Fibroblast of lung (primary cell): ENCODE measurements around the gene SEC61G. TPM values are rescaled to one million over a fixed set of nuclear protein-coding genes. Genes with fewer than 3 reads are reported as not detected.

ENCODE experiments used
- DNase-seq, 2 donors: peaks; one replicate each; pipeline versions ENCODE4 v3.0.0 to v3.0.0-alpha.2; 2010; ENCODE audit warnings: low read depth in 2 of 2
- H2AFZ ChIP-seq: 2 replicates; pipeline ENCODE4 v1.5.1; 2012; ENCODE audit warnings: low read length, control low read depth, inconsistent platforms
- H3K27ac ChIP-seq: 2 replicates; pipeline ENCODE4 v1.5.1; 2011; ENCODE audit warnings: low read length, control low read depth; ENCODE audit not compliant: insufficient read depth
- H3K27me3 ChIP-seq: 2 replicates; pipeline ENCODE4 v1.5.1; 2011; ENCODE audit warnings: mild to moderate bottlenecking, low read length; ENCODE audit not compliant: control insufficient read depth, insufficient read depth
- H3K36me3 ChIP-seq: 2 replicates; pipeline ENCODE4 v1.5.1; 2011; ENCODE audit warnings: low read length; ENCODE audit not compliant: control insufficient read depth, insufficient read depth
- H3K4me1 ChIP-seq: 2 replicates; pipeline ENCODE4 v1.5.1; 2011; ENCODE audit warnings: low read length; ENCODE audit not compliant: control insufficient read depth, insufficient read depth; ENCODE audit errors: extremely low read depth
- H3K4me2 ChIP-seq: 2 replicates; pipeline ENCODE4 v1.5.1; 2011; ENCODE audit warnings: low read length, control low read depth; ENCODE audit not compliant: insufficient read depth; ENCODE audit errors: extremely low read depth
- H3K4me3 ChIP-seq, 4 experiments: fragments of 200-600 bp in 1 of 4; sonication (generic) in 1 of 4; replicated peaks in 1 of 4; 2 replicates each; pipeline ENCODE4 v1.5.1; 2011 to 2016; ENCODE audit warnings: low read length in 4 of 4, low read depth in 3 of 4, mild to moderate bottlenecking in 3 of 4, control low read depth in 2 of 4, inconsistent platforms in 1 of 4, mixed read lengths in 1 of 4; ENCODE audit not compliant: insufficient read depth in 1 of 4; ENCODE audit errors: control extremely low read depth in 1 of 4
- H3K79me2 ChIP-seq: 2 replicates; pipeline ENCODE4 v1.5.1; 2012; ENCODE audit warnings: mild to moderate bottlenecking, low read length, inconsistent platforms; ENCODE audit not compliant: control insufficient read depth, insufficient read depth
- H3K9ac ChIP-seq: 2 replicates; pipeline ENCODE4 v1.5.1; 2011; ENCODE audit warnings: mild to moderate bottlenecking, low read length, control low read depth; ENCODE audit not compliant: insufficient read depth
- H3K9me3 ChIP-seq: 2 replicates; pipeline ENCODE4 v1.5.1; 2012; ENCODE audit warnings: low read depth, low read length; ENCODE audit not compliant: control insufficient read depth, insufficient read depth
- H4K20me1 ChIP-seq: 2 replicates; pipeline ENCODE4 v1.5.1; 2011; ENCODE audit warnings: low read length; ENCODE audit not compliant: control insufficient read depth, insufficient read depth; ENCODE audit errors: extremely low read depth
- CTCF ChIP-seq, 2 donors: IDR thresholded peaks in 1 of 2; conservative IDR thresholded peaks in 1 of 2; 1 replicate in 1 of 2; 2 replicates in 1 of 2; pipeline ENCODE4 v1.5.1; 2011 to 2012; ENCODE audit warnings: low read length in 2 of 2, control low read depth in 1 of 2, inconsistent platforms in 1 of 2, low read depth in 1 of 2, mild to moderate bottlenecking in 1 of 2
- EZH2 ChIP-seq: IDR thresholded peaks from 2 replicates; pipeline ENCODE4 v1.5.1; 2012; ENCODE audit warnings: low read length, control low read depth, mild to moderate bottlenecking; ENCODE audit errors: missing control alignments
- polyA plus RNA-seq, 2 donors: library from polyadenylated mRNA; depleted of rRNA in 1 of 2; stranded (reverse) in 1 of 2; unstranded in 1 of 2; fragments of >200 nt; gene quantifications; 2 replicates each; pipeline ENCODE4 v1.2.1, GENCODE V29; 2011 to 2012; ENCODE audit warnings: missing spikeins in 1 of 2
- total RNA-seq: library from RNA; depleted of rRNA; stranded (reverse); fragments of >200 nt; gene quantifications from 2 replicates; pipeline ENCODE4 v1.2.1, GENCODE V29; 2014

Gene SEC61G
- total and polyA plus RNA-seq, 2 donors (not counting 1 experiment from before 2014, with no cell fraction given), result 143 to 623 TPM

DNA sequence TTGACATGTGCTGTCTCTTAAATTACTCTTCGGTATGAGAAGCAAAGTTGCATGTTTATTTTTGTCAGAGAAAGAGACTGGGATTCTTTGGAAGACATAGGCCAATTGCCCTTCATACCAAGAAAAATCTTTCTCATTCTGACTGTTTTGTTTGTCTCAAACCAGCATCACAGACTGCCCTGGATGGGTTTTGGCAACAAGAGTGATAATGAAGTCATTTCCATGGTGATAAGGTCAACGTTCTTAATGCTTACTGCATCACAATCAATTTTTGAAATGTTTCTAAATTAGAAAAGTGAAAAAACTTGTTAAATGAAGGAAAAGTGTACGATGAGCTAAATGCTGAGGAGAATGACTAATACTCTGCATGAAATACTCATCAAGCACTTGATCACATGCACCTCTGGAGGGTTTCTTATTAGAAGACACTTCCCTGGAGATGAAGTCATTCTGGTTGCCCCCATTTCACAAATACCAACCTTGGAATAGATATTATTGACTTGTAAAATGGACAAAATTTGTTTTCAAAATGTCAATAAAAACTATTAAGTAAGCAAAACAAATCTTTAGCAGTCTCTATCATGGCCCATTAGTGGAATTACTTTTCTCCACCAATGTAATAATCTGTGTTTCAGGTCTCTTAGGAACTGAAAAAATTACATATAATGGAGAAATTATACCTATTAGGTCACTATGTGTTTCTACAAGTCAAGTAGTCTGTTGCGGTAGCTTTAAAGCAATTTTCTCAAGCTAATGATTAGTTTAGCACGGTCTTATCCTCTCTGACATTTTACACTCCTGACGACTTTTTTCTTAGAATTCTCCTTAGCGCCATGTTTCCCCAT is 19.9 kb upstream of the SEC61G start:
- H3K4me1 ChIP-seq, result no peaks in the 10 kb centered on the region
- H3K9ac ChIP-seq, result no peak overlapping the region
- H3K9me3 ChIP-seq, result no peaks in the 10 kb centered on the region
- no peaks in the 10 kb centered on the region for H3K27me3 ChIP-seq
- no peaks in the 10 kb centered on the region for H3K36me3 ChIP-seq
- no peaks in the 10 kb centered on the region for H3K79me2 ChIP-seq
- H2AFZ ChIP-seq, result no peak overlapping the region
- H3K4me3 ChIP-seq, result no peak overlapping the region
- no peak overlapping the region for H3K27ac ChIP-seq
- DNase-seq, result peak in 1 of 2 donors; percentile 36
- H4K20me1 ChIP-seq, result no peaks in the 10 kb centered on the region
- TF ChIP-seq CTCF (conservative IDR thresholded peaks at IDR 0.05 in 1 of 2, IDR thresholded peaks at IDR 0.05 in 1 of 2; ENCODE audit: low read depth in 1 of 2, low read length in 2 of 2), result no peak
- no peak for TF ChIP-seq EZH2
- H3K4me2 ChIP-seq, result no peak overlapping the region

DNA sequence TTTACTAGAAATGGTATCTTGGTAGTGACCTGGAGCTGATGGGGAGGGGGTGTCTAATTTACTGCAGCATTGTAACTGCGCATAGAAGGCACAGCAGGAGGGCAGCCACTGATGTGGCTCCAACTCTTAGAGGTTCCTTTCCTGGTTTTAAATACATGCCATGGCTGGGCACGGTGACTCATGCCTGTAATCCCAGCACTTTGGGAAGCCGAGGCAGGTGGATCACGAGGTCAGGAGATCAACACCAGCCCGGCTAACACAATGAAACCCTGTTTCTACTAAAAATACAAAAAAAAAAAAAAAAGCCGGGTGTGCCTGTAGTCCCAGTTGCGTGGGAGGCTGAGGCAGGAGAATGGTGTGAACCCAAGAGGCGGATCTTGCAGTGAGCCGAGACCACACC is 19.2 kb upstream of the SEC61G start:
- H3K27ac ChIP-seq, result no peak overlapping the region
- no peaks in the 10 kb centered on the region for H3K4me1 ChIP-seq
- H3K4me3 ChIP-seq, result no peak overlapping the region
- no peaks in the 10 kb centered on the region for H3K36me3 ChIP-seq
- H3K79me2 ChIP-seq, result no peaks in the 10 kb centered on the region
- no peak overlapping the region for H2AFZ ChIP-seq
- H3K4me2 ChIP-seq, result no peak overlapping the region
- no peaks in the 10 kb centered on the region for H4K20me1 ChIP-seq
- H3K27me3 ChIP-seq, result no peaks in the 10 kb centered on the region
- DNase-seq, result no peak
- no peak overlapping the region for H3K9ac ChIP-seq
- H3K9me3 ChIP-seq, result no peaks in the 10 kb centered on the region
- TF ChIP-seq CTCF (conservative IDR thresholded peaks at IDR 0.05 in 1 of 2, IDR thresholded peaks at IDR 0.05 in 1 of 2; ENCODE audit: low read depth in 1 of 2, low read length in 2 of 2) (no peak), EZH2 (no peak)

DNA sequence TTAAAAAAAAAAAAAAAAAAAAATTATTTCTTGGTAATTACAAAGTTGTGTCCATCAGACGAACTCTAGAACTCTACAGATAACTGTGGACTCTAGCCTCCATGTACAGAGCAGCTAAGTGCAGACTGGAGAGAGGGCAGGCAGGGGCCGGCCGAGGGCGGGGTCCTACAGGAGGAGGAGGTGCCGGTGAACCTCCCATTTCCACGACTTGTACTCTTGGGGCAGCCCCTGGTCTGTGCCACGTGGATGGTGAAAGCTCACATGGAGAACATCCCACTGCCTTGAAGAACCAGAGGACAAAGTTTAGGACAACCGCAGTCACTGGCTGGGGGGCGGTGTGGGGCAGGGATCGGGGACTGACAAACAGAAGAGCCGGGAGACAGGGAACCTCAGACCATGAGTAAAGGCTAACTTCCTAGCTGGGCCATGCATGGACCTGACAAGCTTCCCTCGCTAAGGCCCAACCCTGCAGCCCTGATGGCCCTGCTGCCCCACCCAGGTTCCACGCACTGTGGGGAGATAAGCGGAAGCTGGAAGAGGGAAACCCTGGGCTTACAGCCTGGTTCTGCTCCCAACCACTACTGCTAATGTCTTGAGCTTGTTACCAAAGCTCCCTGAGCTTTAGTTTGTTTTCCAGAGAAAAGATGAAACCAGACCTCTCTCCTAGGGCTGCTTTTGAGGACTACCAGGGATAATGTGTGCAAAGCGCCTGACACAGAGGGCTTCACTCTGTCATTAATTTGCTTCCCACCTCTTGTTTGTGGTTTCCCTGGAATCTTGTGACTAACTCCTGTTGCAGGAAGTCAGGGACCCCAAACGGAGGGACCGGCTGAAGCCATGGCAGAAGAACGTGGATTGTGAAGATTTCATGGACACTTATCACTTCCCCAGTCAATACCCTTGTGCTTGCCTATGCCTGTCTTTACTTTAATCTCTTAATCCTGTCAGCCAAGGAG is 16.1 kb upstream of the SEC61G start:
- Histone ChIP-seq H3K27me3 (no peaks in the 10 kb centered on the region), H4K20me1 (no peaks in the 10 kb centered on the region), H2AFZ (no peak overlapping the region), H3K9ac (no peak overlapping the region), H3K27ac (no peak overlapping the region), H3K9me3 (no peaks in the 10 kb centered on the region), H3K4me1 (no peaks in the 10 kb centered on the region), H3K4me2 (no peak overlapping the region), H3K79me2 (no peaks in the 10 kb centered on the region), H3K36me3 (no peaks in the 10 kb centered on the region), H3K4me3 (no peak overlapping the region)
- TF ChIP-seq CTCF (conservative IDR thresholded peaks at IDR 0.05 in 1 of 2, IDR thresholded peaks at IDR 0.05 in 1 of 2; ENCODE audit: low read depth in 1 of 2, low read length in 2 of 2), result no peak
- no peak for TF ChIP-seq EZH2
- no peak for DNase-seq
